CD8-positive, alpha-beta memory T cell (primary cell): Measurements from ENCODE around the gene DBNL. TPM values are rescaled to one million over a fixed set of nuclear protein-coding genes. Genes with fewer than 3 reads are reported as not detected.
A peak's percentile ranks its signal among the peaks of the same experiment; 100 is the strongest.

Experiments
- CTCF ChIA-PET: fragments of 350-600 bp; sonication (Branson Sonifier 250); formaldehyde crosslinking; loops from one replicate; lab custom pipeline; 2021; ENCODE audit warnings: antibody characterized with exemption; lab: Charles Lee
- POLR2A ChIA-PET: fragments of 350-600 bp; sonication (Branson Sonifier 250); formaldehyde crosslinking; loops from one replicate; lab custom pipeline; 2021; ENCODE audit warnings: antibody characterized with exemption; lab: Charles Lee
- DNase-seq, 5 donors: peaks; one replicate each; pipeline versions ENCODE4 v3.0.0 to v3.0.0-alpha.2; 2020 to 2022; ENCODE audit warnings: mixed read lengths in 1 of 5
- H3K27ac ChIP-seq: one replicate; pipeline ENCODE4 v1.7.0; 2013; ENCODE audit warnings: low read depth, mild to moderate bottlenecking, low read length, moderate library complexity
- H3K27me3 ChIP-seq: 2 replicates; pipeline ENCODE4 v1.7.0; 2013; ENCODE audit warnings: low read length, mild to moderate bottlenecking; ENCODE audit not compliant: insufficient read depth, poor library complexity, severe bottlenecking
- H3K36me3 ChIP-seq: 2 replicates; pipeline ENCODE4 v1.7.0; 2013; ENCODE audit warnings: mild to moderate bottlenecking, low read length, moderate library complexity; ENCODE audit not compliant: insufficient read depth
- H3K4me1 ChIP-seq: 2 replicates; pipeline ENCODE4 v1.7.0; 2013; ENCODE audit warnings: mild to moderate bottlenecking, low read length, moderate library complexity; ENCODE audit not compliant: insufficient read depth
- H3K4me3 ChIP-seq: 2 replicates; pipeline ENCODE4 v1.7.0; 2013; ENCODE audit warnings: mild to moderate bottlenecking, low read length
- H3K9me3 ChIP-seq: 2 replicates; pipeline ENCODE4 v1.7.0; 2013; ENCODE audit warnings: mild to moderate bottlenecking, low read length
- H3K27ac Mint-ChIP-seq, 8 donors: one replicate each; pipeline ENCODE4 v1.8.0; 2020 to 2021; ENCODE audit warnings: mixed read lengths in 8 of 8, mild to moderate bottlenecking in 6 of 8, inconsistent platforms in 3 of 8, moderate library complexity in 3 of 8
- H3K27me3 Mint-ChIP-seq, 2 donors: one replicate each; pipeline ENCODE4 v1.8.0; 2020 to 2021; ENCODE audit warnings: mixed read lengths in 2 of 2, mild to moderate bottlenecking in 1 of 2, moderate library complexity in 1 of 2
- H3K36me3 Mint-ChIP-seq, 3 donors: one replicate each; pipeline ENCODE4 v1.8.0; 2020 to 2021; ENCODE audit warnings: mixed read lengths in 3 of 3, inconsistent platforms in 1 of 3, mild to moderate bottlenecking in 1 of 3
- H3K4me1 Mint-ChIP-seq, 3 donors: one replicate each; pipeline ENCODE4 v1.8.0; 2020 to 2021; ENCODE audit warnings: mixed read lengths in 3 of 3, inconsistent platforms in 1 of 3, mild to moderate bottlenecking in 1 of 3
- H3K4me3 Mint-ChIP-seq, 7 donors: one replicate each; pipeline ENCODE4 v1.8.0; 2020 to 2021; ENCODE audit warnings: mixed read lengths in 7 of 7, mild to moderate bottlenecking in 6 of 7, moderate library complexity in 4 of 7, inconsistent platforms in 2 of 7
- H3K9me3 Mint-ChIP-seq, 5 donors: one replicate each; pipeline ENCODE4 v1.8.0; 2020 to 2022; ENCODE audit warnings: mixed read lengths in 5 of 5, mild to moderate bottlenecking in 3 of 5, moderate library complexity in 2 of 5, inconsistent platforms in 1 of 5
- polyA plus RNA-seq: library from polyadenylated mRNA; unstranded; fragments of 300-500 nt; fragmentation: Illumina TruSeq; gene quantifications from one replicate; pipeline ENCODE4 v1.2.3, GENCODE V29; 2021
- total RNA-seq, 2 experiments: library from RNA; stranded (reverse); gene quantifications; one replicate each; pipeline ENCODE4 v1.2.3, GENCODE V29; 2021

The DBNL gene
- total and polyA plus RNA-seq, 3 experiments from 2014 or later = 144 to 184 (median 154) TPM

DNA sequence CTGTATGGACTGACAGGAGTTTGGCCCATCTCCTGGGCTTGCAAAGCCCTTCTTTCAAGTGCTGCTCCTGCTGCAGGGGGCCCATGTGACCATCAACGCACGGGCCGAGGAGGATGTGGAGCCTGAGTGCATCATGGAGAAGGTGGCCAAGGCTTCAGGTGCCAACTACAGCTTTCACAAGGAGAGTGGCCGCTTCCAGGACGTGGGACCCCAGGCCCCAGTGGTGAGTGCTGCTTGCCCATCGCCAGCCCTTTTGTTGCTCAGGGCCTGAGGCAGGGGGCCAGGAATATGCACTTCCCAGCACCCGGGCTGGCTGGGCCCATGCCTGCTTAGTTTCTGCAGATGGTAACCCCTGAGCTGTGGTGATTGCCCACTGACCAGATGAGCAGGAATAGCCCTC is 12.2 kb downstream of the DBNL start:
- Histone ChIP-seq H3K4me3 (no peak overlapping the region), H3K36me3 (peaks cover 74% of the 10 kb centered on the region), H3K4me1 (peaks cover 20% of the 10 kb centered on the region), H3K27me3 (no peaks in the 10 kb centered on the region), H3K27ac (no peak overlapping the region), H3K9me3 (no peaks in the 10 kb centered on the region)
- CTCF ChIA-PET = interaction anchor here (1.7 kb wide), 1 partner anchor 12 kb away, joined by 6 read pairs; the partner anchor contains the start of gene DBNL
- Mint-ChIP-seq H3K27me3 (no peaks in the 10 kb centered on the region), H3K36me3 (peaks cover 0 to 91% (median 7%) of the 10 kb centered on the region in 3 donors), H3K9me3 (no peaks in the 10 kb centered on the region), H3K4me1 (peaks cover 12 to 28% (median 26%) of the 10 kb centered on the region in 3 donors), H3K27ac (peak overlapping the region in 1 of 8 donors; percentile 54), H3K4me3 (no peak overlapping the region)
- POLR2A ChIA-PET = no interaction called here
- DNase-seq = no peak

DNA sequence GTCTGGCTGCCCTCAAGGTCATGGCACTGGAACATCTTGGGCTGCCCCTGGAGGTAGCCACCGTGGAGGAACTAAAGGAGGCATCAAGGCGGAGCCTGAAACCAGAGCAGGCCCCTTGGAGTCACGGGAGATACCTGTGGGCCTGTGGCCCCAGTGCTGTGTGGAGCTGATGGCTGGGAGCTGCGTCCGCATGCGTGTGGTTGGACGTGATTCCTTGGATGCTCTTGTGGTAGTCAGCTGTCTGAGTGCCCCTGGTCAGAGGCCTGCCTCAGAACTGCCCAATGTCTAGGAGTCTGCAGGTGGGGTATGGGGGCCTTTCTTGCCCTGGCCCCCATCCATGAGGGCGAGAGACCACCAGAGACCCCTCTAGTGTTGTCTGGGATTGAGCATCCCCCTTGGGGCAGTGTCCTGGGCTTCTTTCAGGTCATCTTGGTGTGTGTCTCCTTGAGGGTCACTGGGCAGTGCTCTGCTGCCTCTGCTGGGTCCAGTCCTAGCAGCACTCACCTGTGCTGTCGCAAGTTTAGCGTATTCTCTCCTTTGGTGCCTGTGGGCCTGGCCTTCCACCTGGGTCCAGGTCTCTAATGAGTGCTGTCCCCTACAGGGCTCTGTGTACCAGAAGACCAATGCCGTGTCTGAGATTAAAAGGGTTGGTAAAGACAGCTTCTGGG is 12.8 kb downstream of the DBNL start:
- H3K27ac Mint-ChIP-seq = peak overlapping the region in 2 of 8 donors; percentile 23 to 54
- Histone ChIP-seq H3K27me3 (no peaks in the 10 kb centered on the region), H3K4me1 (peaks cover 14% of the 10 kb centered on the region), H3K9me3 (no peaks in the 10 kb centered on the region), H3K4me3 (no peak overlapping the region), H3K27ac (no peak overlapping the region), H3K36me3 (peaks cover 71% of the 10 kb centered on the region)
- no peaks in the 10 kb centered on the region for H3K9me3 Mint-ChIP-seq
- DNase-seq = no peak
- H3K36me3 Mint-ChIP-seq = peaks cover 0 to 88% (median 7%) of the 10 kb centered on the region in 3 donors
- no peak overlapping the region for H3K4me3 Mint-ChIP-seq
- ChIA-PET CTCF (no interaction called here), POLR2A (no interaction called here)
- peaks cover 8 to 23% (median 22%) of the 10 kb centered on the region in 3 donors for H3K4me1 Mint-ChIP-seq
- H3K27me3 Mint-ChIP-seq = no peaks in the 10 kb centered on the region

DNA sequence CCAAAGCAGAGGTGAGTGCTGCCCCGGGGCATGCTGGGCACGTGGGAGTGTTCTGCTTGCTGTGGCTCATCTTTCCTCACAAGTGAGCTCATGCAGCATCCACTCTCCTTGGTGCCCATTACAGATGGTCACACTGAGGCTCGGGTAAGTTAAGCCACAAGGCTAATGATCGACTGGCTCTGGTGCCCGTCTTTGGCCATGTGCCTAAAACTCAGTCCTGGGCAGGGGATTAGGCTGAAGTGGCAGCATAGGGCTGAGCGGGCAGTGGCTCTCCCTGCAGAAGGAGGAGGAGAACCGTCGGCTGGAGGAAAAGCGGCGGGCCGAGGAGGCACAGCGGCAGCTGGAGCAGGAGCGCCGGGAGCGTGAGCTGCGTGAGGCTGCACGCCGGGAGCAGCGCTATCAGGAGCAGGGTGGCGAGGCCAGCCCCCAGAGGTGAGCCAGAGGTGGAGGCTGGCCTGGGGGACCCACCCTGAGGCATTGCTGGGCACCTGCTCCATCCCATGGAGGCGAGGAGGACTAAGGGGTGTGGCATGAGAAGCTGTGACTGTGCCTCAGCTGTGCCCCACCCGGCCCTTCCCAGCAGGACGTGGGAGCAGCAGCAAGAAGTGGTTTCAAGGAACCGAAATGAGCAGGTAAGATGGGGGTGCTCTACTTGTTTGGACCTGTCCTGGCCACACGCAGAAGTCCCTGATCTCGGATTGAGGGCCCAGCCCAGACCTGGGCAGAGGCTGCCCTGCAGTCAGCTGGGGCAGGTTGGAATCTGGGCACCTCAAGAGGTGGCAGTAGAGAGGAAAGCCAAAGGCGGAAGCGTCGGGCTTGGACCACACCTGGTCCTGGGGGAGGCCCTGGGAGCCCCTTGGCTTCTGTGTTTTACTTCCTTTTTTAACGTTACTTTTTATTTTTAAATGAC is 13.6 kb downstream of the DBNL start:
- peak in 1 of 5 donors; percentile 37 for DNase-seq
- peaks cover 64% of the 10 kb centered on the region for H3K36me3 ChIP-seq
- POLR2A ChIA-PET = no interaction called here
- no peaks in the 10 kb centered on the region for H3K27me3 Mint-ChIP-seq
- no peaks in the 10 kb centered on the region for H3K27me3 ChIP-seq
- H3K4me3 ChIP-seq = no peak overlapping the region
- H3K36me3 Mint-ChIP-seq = peaks cover 0 to 84% (median 7%) of the 10 kb centered on the region in 3 donors
- H3K9me3 Mint-ChIP-seq = no peaks in the 10 kb centered on the region
- H3K4me1 Mint-ChIP-seq = peaks cover 8 to 17% (median 16%) of the 10 kb centered on the region in 3 donors
- no peaks in the 10 kb centered on the region for H3K9me3 ChIP-seq
- H3K4me1 ChIP-seq = peaks cover 7% of the 10 kb centered on the region
- CTCF ChIA-PET = no interaction called here
- H3K4me3 Mint-ChIP-seq = peak overlapping the region in 1 of 7 donors; percentile 67
- H3K27ac ChIP-seq = no peak overlapping the region
- H3K27ac Mint-ChIP-seq = peak overlapping the region in 4 of 8 donors; percentile 23 to 89 (median 39)

DNA sequence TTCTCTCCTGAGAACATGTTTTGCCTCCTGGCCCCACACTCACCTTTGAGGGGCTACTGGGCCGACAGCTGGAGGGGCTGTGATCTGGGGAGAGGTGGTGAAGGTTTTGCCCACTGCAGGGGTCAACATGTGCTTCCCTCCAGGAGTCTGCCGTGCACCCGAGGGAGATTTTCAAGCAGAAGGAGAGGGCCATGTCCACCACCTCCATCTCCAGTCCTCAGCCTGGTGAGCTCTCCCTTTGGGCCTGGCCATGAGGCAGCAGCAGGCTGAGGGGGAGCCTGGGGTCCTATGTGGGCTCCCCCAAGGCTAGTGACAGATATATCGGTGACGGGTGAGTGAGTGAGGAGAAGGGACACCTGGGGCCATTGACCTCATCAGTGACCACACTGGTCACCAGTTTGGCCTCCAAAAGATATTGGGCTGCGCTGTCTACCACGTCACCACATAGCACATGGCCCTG is 14.3 kb downstream of the DBNL start:
- Histone ChIP-seq H3K4me1 (peaks cover 6% of the 10 kb centered on the region), H3K9me3 (no peaks in the 10 kb centered on the region), H3K27ac (no peak overlapping the region), H3K36me3 (peaks cover 61% of the 10 kb centered on the region), H3K27me3 (no peaks in the 10 kb centered on the region), H3K4me3 (no peak overlapping the region)
- Mint-ChIP-seq H3K4me3 (no peak overlapping the region), H3K4me1 (peaks cover 8 to 16% (median 16%) of the 10 kb centered on the region in 3 donors), H3K9me3 (no peaks in the 10 kb centered on the region), H3K27me3 (no peaks in the 10 kb centered on the region), H3K36me3 (peaks cover 0 to 79% (median 7%) of the 10 kb centered on the region in 3 donors), H3K27ac (peak overlapping the region in 4 of 8 donors; percentile 29 to 69 (median 36))
- ChIA-PET POLR2A (no interaction called here), CTCF (no interaction called here)
- DNase-seq = no peak

DNA sequence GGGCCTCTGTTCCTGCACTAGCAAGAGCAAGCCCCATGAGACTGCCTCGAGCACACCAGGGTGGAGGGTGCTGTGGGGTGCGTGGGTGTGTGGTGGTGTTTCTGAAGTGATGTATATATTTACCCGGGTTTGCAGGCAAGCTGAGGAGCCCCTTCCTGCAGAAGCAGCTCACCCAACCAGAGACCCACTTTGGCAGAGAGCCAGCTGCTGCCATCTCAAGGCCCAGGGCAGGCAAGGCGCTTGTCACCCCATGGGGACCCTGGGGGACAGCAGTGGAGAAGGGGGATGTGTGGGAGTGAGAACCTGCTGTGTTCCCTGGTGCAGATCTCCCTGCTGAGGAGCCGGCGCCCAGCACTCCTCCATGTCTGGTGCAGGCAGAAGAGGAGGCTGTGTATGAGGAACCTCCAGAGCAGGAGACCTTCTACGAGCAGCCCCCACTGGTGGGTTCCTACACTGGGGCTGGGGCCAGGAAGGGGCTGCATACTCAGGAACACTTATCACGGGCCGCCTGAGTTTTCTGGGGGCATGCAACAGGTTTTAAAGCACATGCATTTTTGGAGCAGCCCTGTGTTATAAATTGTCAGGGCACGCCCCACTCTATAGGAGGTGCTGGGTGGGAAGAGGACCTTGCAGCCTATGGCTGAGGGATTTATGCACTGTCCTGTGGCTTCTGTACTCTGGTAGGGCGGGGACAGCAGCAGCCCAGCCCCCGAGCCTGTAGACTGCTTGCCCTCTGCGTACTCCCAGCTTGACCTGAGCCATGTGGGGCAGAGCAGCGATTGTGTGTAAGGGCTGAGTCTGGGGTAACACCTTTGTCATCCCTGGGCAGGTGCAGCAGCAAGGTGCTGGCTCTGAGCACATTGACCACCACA is 15.0 kb downstream of the DBNL start:
- Histone ChIP-seq H3K4me1 (peaks cover 6% of the 10 kb centered on the region), H3K4me3 (no peak overlapping the region), H3K27me3 (no peaks in the 10 kb centered on the region), H3K27ac (no peak overlapping the region), H3K36me3 (peaks cover 60% of the 10 kb centered on the region), H3K9me3 (no peaks in the 10 kb centered on the region)
- peak in 2 of 5 donors; percentile 42 to 66 for DNase-seq
- peaks cover 8 to 20% (median 16%) of the 10 kb centered on the region in 3 donors for H3K4me1 Mint-ChIP-seq
- H3K36me3 Mint-ChIP-seq = peaks cover 0 to 75% (median 7%) of the 10 kb centered on the region in 3 donors
- H3K27me3 Mint-ChIP-seq = no peaks in the 10 kb centered on the region
- peak overlapping the region in 4 of 8 donors; percentile 17 to 69 (median 36) for H3K27ac Mint-ChIP-seq
- H3K9me3 Mint-ChIP-seq = no peaks in the 10 kb centered on the region
- ChIA-PET POLR2A (no interaction called here), CTCF (no interaction called here)
- H3K4me3 Mint-ChIP-seq = no peak overlapping the region

DNA sequence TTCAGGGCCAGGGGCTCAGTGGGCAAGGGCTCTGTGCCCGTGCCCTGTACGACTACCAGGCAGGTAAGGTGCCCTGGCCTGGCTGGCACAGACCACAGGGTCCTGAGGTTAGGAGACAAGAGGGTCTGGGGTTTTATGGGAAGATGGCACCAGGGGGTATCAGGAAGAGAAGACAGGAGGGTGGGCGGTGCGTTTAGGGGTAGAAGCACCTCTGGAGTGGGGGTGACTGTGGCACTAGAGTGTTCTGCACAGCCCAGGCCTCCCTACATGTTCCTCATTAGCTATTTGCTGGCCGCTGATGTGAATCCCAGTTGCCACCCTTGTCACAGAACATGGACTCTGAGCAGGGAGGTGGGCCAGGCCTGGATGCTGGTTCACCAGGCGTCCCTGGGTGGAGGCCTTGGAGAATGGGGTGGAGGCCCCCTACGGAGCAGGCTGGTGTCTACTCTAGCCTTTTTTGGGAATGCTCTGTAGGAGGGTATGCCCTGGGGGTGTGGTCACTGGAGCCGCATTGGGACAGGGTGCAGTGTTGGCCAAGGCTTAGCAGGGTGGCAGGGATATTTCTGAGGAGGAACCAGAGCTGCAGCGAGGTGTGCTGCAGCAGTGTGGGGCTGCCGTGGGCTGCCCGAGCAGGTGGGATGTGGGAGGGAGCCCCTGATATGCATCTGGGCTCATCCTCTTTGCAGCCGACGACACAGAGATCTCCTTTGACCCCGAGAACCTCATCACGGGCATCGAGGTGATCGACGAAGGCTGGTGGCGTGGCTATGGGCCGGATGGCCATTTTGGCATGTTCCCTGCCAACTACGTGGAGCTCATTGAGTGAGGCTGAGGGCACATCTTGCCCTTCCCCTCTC is 15.8 kb downstream of the DBNL start:
- peaks cover 0 to 69% (median 4%) of the 10 kb centered on the region in 3 donors for H3K36me3 Mint-ChIP-seq
- no peak overlapping the region for H3K4me3 Mint-ChIP-seq
- peak in 1 of 5 donors; percentile 37 for DNase-seq
- Histone ChIP-seq H3K36me3 (peaks cover 53% of the 10 kb centered on the region), H3K27ac (no peak overlapping the region), H3K27me3 (no peaks in the 10 kb centered on the region), H3K4me3 (no peak overlapping the region), H3K4me1 (peaks cover 5% of the 10 kb centered on the region), H3K9me3 (no peaks in the 10 kb centered on the region)
- H3K27me3 Mint-ChIP-seq = no peaks in the 10 kb centered on the region
- H3K4me1 Mint-ChIP-seq = peaks cover 11 to 22% (median 12%) of the 10 kb centered on the region in 3 donors
- no peaks in the 10 kb centered on the region for H3K9me3 Mint-ChIP-seq
- ChIA-PET POLR2A (no interaction called here), CTCF (no interaction called here)
- H3K27ac Mint-ChIP-seq = peak overlapping the region in 2 of 8 donors; percentile 17 to 61
